GM23338 (cell line): Measurements from ENCODE around the gene TSC2. TPM values are rescaled to one million over a fixed set of nuclear protein-coding genes. Genes with fewer than 3 reads are reported as not detected.

ENCODE experiments used
- ATAC-seq: fragments of 200-7000 bp; cut with Tn5 transposase; 3 replicates; pipeline ENCODE4 v1.9.1; 2020
- DNase-seq: peaks from one replicate; pipeline ENCODE4 v3.0.0-alpha.2; 2015; ENCODE audit warnings: low spot score
- H2AFZ ChIP-seq: fragments of 200-600 bp; sonication (generic); 2 replicates; pipeline ENCODE4 v1.8.0; 2016; ENCODE audit warnings: antibody characterized with exemption, mild to moderate bottlenecking, moderate library complexity
- H3F3A ChIP-seq: fragments of 200-600 bp; sonication (generic); replicated peaks from 2 replicates; pipeline ENCODE4 v1.8.0; 2017; ENCODE audit warnings: antibody characterized with exemption, mixed run types, low read depth
- H3K27ac ChIP-seq: fragments of 200-600 bp; sonication (generic); 2 replicates; pipeline ENCODE4 v1.6.1; 2016; ENCODE audit warnings: low read depth
- H3K27me3 ChIP-seq: fragments of 200-600 bp; sonication (generic); 2 replicates; pipeline ENCODE4 v1.8.0; 2016; ENCODE audit warnings: mild to moderate bottlenecking, mixed run types, moderate library complexity; ENCODE audit not compliant: insufficient read depth
- H3K36me3 ChIP-seq: fragments of 200-600 bp; sonication (generic); 2 replicates; pipeline ENCODE4 v1.8.0; 2016; ENCODE audit warnings: mild to moderate bottlenecking; ENCODE audit not compliant: insufficient read depth
- H3K4me1 ChIP-seq: fragments of 200-600 bp; sonication (generic); 2 replicates; pipeline ENCODE4 v1.8.0; 2016; ENCODE audit warnings: mild to moderate bottlenecking, moderate library complexity; ENCODE audit not compliant: insufficient read depth
- H3K4me2 ChIP-seq: fragments of 200-600 bp; sonication (generic); 2 replicates; pipeline ENCODE4 v1.7.1; 2017; ENCODE audit warnings: mixed run types
- H3K4me3 ChIP-seq: fragments of 200-600 bp; sonication (generic); 2 replicates; pipeline ENCODE4 v1.6.1; 2016; ENCODE audit warnings: mixed run types
- H3K79me2 ChIP-seq: fragments of 200-600 bp; sonication (generic); replicated peaks from 2 replicates; pipeline ENCODE4 v1.8.0; 2017; ENCODE audit warnings: mild to moderate bottlenecking; ENCODE audit not compliant: insufficient read depth
- H3K9me2 ChIP-seq: fragments of 200-600 bp; sonication (generic); 2 replicates; pipeline ENCODE4 v1.8.0; 2017; ENCODE audit not compliant: insufficient read depth
- H4K20me1 ChIP-seq: fragments of 200-600 bp; sonication (generic); replicated peaks from 2 replicates; pipeline ENCODE4 v1.8.0; 2017; ENCODE audit warnings: mild to moderate bottlenecking; ENCODE audit not compliant: insufficient read depth
- H3K27ac Mint-ChIP-seq: 2 replicates; pipeline ENCODE4 v1.8.0; 2020; ENCODE audit warnings: inconsistent platforms, mild to moderate bottlenecking, moderate library complexity, mixed read lengths
- H3K27me3 Mint-ChIP-seq: 3 replicates; pipeline ENCODE4 v1.8.0; 2022; ENCODE audit warnings: low read depth, mild to moderate bottlenecking, moderate library complexity, mixed read lengths, inconsistent platforms; ENCODE audit not compliant: insufficient read depth, poor library complexity
- H3K36me3 Mint-ChIP-seq: 3 replicates; pipeline ENCODE4 v1.8.0; 2021; ENCODE audit warnings: low read depth, mild to moderate bottlenecking, inconsistent platforms, moderate library complexity, mixed read lengths
- H3K4me1 Mint-ChIP-seq: 3 replicates; pipeline ENCODE4 v1.8.0; 2020; ENCODE audit warnings: mild to moderate bottlenecking, inconsistent platforms, mixed read lengths
- H3K4me3 Mint-ChIP-seq: 3 replicates; pipeline ENCODE4 v1.8.0; 2021; ENCODE audit warnings: moderate library complexity, mild to moderate bottlenecking, inconsistent platforms, mixed read lengths
- H3K9me3 Mint-ChIP-seq: 3 replicates; pipeline ENCODE4 v1.8.0; 2020; ENCODE audit warnings: moderate library complexity, mild to moderate bottlenecking, inconsistent platforms, mixed read lengths
- CREB1 ChIP-seq: fragments of 250-450 bp; sonication (Bioruptor Pico); IDR thresholded peaks from 2 replicates; pipeline ENCODE4 v1.5.0; 2020; ENCODE audit warnings: low read depth, mild to moderate bottlenecking, moderate library complexity
- ETS1 ChIP-seq: IDR thresholded peaks from 2 replicates; pipeline ENCODE4 v1.6.1; 2016; ENCODE audit warnings: antibody characterized with exemption
- EZH2 ChIP-seq: fragments of 200-600 bp; sonication (generic); IDR thresholded peaks from one replicate; pipeline ENCODE4 v1.8.0; 2017; ENCODE audit warnings: antibody characterized with exemption, mild to moderate bottlenecking, low read depth; ENCODE audit not compliant: unreplicated experiment
- EZH2phosphoT487 ChIP-seq: fragments of 200-600 bp; sonication (generic); IDR thresholded peaks from one replicate; pipeline ENCODE4 v1.8.1; 2018; ENCODE audit warnings: antibody characterized with exemption; ENCODE audit not compliant: unreplicated experiment
- JUNB ChIP-seq: IDR thresholded peaks from one replicate; pipeline ENCODE4 v1.6.1; 2016; ENCODE audit warnings: antibody characterized with exemption; ENCODE audit not compliant: unreplicated experiment
- NANOG ChIP-seq: IDR thresholded peaks from 2 replicates; pipeline ENCODE4 v1.6.1; 2016; ENCODE audit warnings: antibody characterized with exemption, borderline replicate concordance
- POLR2AphosphoS5 ChIP-seq: IDR thresholded peaks from 2 replicates; pipeline ENCODE4 v1.6.1; 2016; ENCODE audit warnings: antibody characterized with exemption, low read depth
- STAT1 ChIP-seq: IDR thresholded peaks from one replicate; pipeline ENCODE4 v1.6.1; 2016; ENCODE audit warnings: antibody characterized with exemption; ENCODE audit not compliant: unreplicated experiment
- ZNF114 ChIP-seq: fragments of 250-450 bp; sonication (Bioruptor Pico); IDR thresholded peaks from 2 replicates; pipeline ENCODE4 v1.5.0; 2020; ENCODE audit warnings: mild to moderate bottlenecking, moderate library complexity
- ZNF331 ChIP-seq: fragments of 250-450 bp; sonication (Bioruptor Pico); IDR thresholded peaks from 2 replicates; pipeline ENCODE4 v1.5.0; 2020; ENCODE audit warnings: low read depth, mild to moderate bottlenecking, moderate library complexity
- ZNF462 ChIP-seq: fragments of 250-450 bp; sonication (Bioruptor Pico); IDR thresholded peaks from 2 replicates; pipeline ENCODE4 v1.5.0; 2020; ENCODE audit warnings: mild to moderate bottlenecking, moderate library complexity
- polyA plus RNA-seq: library from polyadenylated mRNA; unstranded; fragments of >200 nt; fragmentation: Nextera tagmentation; extraction: Ambion mirVana; gene quantifications from 2 replicates; pipeline ENCODE4 v1.2.1, GENCODE V29; 2016
- total RNA-seq: library from RNA; depleted of rRNA; stranded (reverse); fragments of >200 nt; shearing (Covaris generic); gene quantifications from 2 replicates; pipeline ENCODE4 v1.2.3, GENCODE V29; 2014
- TF ChIP-seq, protein P1 (sequence below), 2 experiments: fragments of 200-600 bp in 1 of 2; sonication (generic) in 1 of 2; conservative IDR thresholded peaks; 2 replicates each; pipeline versions ENCODE4 v1.5.1 to v1.6.1; 2016 to 2017; ENCODE audit warnings: antibody characterized with exemption in 2 of 2, low read depth in 2 of 2, mild to moderate bottlenecking in 2 of 2, moderate library complexity in 1 of 2
- TF ChIP-seq, protein P2 (sequence below): IDR thresholded peaks from one replicate; pipeline ENCODE4 v1.6.1; 2018; ENCODE audit warnings: antibody characterized with exemption; ENCODE audit not compliant: unreplicated experiment

The TSC2 gene
- total and polyA plus RNA-seq, 2 experiments from 2014 or later: 40.5 to 93.0 TPM

DNA sequence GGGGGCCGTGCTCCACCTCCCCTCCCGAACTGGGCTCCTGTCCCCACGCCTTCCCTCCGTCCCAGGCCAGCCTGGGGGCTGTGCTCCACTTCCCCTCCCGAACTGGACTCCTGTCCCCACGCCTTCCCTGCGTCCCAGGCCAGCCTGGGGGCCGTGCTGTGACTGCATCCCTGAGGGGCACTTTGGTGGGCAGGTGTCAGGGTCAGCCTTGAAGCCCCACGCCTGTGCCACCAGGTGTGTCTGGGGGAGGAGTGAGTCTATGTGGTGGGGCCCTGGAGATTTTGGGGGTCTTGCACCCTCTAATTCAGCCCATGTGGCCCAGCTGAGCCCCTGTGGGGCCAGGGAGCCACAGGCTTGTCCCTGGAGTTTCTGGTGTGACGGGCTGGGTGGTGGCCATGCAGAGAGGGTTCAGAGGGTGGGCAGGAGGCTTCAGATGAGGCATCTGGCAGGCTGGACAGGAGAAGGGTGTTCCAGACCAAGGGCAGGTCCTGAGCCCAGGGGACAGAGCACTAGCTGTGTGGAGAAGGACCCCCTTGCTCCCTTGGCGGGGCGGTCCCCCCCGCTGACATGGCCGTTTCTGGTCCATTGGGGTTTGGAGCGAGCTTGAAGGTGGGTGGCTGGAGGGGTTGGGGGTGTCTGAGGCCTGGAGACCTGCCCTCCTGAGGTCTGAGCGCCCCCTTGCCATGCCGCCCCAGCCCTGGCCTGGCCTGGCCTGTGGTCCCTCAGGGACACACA lies 12.9 kb upstream of the TSC2 start:
- Mint-ChIP-seq H3K4me1 (peaks cover 8% of the 10 kb centered on the region), H3K27me3 (peaks cover 12% of the 10 kb centered on the region), H3K9me3 (no peaks in the 10 kb centered on the region), H3K4me3 (no peak overlapping the region), H3K36me3 (no peaks in the 10 kb centered on the region), H3K27ac (no peak overlapping the region)
- H3K4me2 ChIP-seq: no peak overlapping the region
- ATAC-seq (no peak), DNase-seq (no peak)
- no peaks in the 10 kb centered on the region for H3K4me1 ChIP-seq
- H3K79me2 ChIP-seq: no peaks in the 10 kb centered on the region
- no peaks in the 10 kb centered on the region for H3F3A ChIP-seq
- no peak for TF ChIP-seq NANOG
- no peak for TF ChIP-seq ZNF462
- no peak for TF ChIP-seq EZH2phosphoT487
- TF ChIP-seq, protein P1, sequence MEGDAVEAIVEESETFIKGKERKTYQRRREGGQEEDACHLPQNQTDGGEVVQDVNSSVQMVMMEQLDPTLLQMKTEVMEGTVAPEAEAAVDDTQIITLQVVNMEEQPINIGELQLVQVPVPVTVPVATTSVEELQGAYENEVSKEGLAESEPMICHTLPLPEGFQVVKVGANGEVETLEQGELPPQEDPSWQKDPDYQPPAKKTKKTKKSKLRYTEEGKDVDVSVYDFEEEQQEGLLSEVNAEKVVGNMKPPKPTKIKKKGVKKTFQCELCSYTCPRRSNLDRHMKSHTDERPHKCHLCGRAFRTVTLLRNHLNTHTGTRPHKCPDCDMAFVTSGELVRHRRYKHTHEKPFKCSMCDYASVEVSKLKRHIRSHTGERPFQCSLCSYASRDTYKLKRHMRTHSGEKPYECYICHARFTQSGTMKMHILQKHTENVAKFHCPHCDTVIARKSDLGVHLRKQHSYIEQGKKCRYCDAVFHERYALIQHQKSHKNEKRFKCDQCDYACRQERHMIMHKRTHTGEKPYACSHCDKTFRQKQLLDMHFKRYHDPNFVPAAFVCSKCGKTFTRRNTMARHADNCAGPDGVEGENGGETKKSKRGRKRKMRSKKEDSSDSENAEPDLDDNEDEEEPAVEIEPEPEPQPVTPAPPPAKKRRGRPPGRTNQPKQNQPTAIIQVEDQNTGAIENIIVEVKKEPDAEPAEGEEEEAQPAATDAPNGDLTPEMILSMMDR (conservative IDR thresholded peaks at IDR 0.05; ENCODE audit: low read depth in 2 of 2): no peak
- no peak for TF ChIP-seq STAT1
- no peak for TF ChIP-seq ZNF114
- TF ChIP-seq POLR2AphosphoS5: no peak
- TF ChIP-seq ETS1: no peak
- no peak for TF ChIP-seq EZH2
- no peak for TF ChIP-seq CREB1
- TF ChIP-seq JUNB: no peak
- no peak for TF ChIP-seq ZNF331 (CRISPR knock-in tag)
- TF ChIP-seq, protein P2, sequence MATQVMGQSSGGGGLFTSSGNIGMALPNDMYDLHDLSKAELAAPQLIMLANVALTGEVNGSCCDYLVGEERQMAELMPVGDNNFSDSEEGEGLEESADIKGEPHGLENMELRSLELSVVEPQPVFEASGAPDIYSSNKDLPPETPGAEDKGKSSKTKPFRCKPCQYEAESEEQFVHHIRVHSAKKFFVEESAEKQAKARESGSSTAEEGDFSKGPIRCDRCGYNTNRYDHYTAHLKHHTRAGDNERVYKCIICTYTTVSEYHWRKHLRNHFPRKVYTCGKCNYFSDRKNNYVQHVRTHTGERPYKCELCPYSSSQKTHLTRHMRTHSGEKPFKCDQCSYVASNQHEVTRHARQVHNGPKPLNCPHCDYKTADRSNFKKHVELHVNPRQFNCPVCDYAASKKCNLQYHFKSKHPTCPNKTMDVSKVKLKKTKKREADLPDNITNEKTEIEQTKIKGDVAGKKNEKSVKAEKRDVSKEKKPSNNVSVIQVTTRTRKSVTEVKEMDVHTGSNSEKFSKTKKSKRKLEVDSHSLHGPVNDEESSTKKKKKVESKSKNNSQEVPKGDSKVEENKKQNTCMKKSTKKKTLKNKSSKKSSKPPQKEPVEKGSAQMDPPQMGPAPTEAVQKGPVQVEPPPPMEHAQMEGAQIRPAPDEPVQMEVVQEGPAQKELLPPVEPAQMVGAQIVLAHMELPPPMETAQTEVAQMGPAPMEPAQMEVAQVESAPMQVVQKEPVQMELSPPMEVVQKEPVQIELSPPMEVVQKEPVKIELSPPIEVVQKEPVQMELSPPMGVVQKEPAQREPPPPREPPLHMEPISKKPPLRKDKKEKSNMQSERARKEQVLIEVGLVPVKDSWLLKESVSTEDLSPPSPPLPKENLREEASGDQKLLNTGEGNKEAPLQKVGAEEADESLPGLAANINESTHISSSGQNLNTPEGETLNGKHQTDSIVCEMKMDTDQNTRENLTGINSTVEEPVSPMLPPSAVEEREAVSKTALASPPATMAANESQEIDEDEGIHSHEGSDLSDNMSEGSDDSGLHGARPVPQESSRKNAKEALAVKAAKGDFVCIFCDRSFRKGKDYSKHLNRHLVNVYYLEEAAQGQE: no peak
- H3K9me2 ChIP-seq: no peaks in the 10 kb centered on the region
- no peak overlapping the region for H3K27ac ChIP-seq
- 0 out of 2 replicates have a peak, but pooled peaks cover 3% of the 10 kb centered on the region for H4K20me1 ChIP-seq
- no peak overlapping the region for H2AFZ ChIP-seq
- no peaks in the 10 kb centered on the region for H3K27me3 ChIP-seq
- no peaks in the 10 kb centered on the region for H3K36me3 ChIP-seq
- H3K4me3 ChIP-seq: no peak overlapping the region
